ENCODE data around the gene NAIF1.

GRCh38 chr9:128020692-128021091 is 46.4 kb downstream of the NAIF1 start:
- TF ChIP-seq POLR2A (IDR thresholded peaks at IDR 0.05), result no peak
- TF ChIP-seq CTCF (IDR thresholded peaks at IDR 0.05 in 8 of 11, conservative IDR thresholded peaks at IDR 0.05 in 3 of 11), result no peak
- no peak for TF ChIP-seq POLR2AphosphoS5 (IDR thresholded peaks at IDR 0.05)

Data from spleen (tissue), 7 donors.